Mammary epithelial cell (primary cell): Measurements from ENCODE around the gene CAP2.

Source experiments
- CTCF ChIP-seq, 2 donors: IDR thresholded peaks in 1 of 2; conservative IDR thresholded peaks in 1 of 2; 2 replicates each; pipeline ENCODE4 v1.5.1; 2011 to 2012; ENCODE audit warnings: inconsistent platforms in 2 of 2, low read length in 2 of 2, mild to moderate bottlenecking in 2 of 2, control low read depth in 1 of 2, low read depth in 1 of 2; ENCODE audit not compliant: insufficient read depth in 1 of 2; ENCODE audit errors: extremely low read depth in 1 of 2
- EZH2 ChIP-seq: IDR thresholded peaks from 2 replicates; pipeline ENCODE4 v1.6.1; 2012; ENCODE audit warnings: low read length, inconsistent platforms, borderline replicate concordance

DNA sequence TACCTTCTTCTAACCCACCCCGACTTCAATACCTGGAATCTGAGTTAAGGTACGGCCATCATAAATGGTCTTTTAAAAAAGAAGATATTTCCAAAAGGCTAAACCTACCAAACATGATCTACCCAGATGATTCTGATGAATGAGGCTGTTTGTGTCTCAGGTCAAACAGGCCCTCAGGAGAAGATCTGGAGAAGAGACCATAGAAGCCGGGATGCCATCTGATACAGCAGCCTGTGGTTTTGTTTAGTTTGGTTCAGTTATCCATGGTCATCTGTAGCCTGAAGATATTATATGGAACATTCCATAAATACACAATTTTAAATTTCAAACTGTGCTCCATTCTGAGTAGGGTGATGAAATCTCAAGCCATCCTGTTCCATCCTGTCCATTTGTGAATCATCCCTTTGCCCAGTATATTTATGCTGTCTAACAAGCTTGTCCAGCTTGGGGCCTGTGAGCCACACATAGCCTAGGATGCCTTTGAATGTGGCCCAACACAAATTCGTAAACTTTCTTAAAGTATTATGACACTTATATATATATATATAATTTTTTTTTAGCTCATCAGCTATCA lies 4.0 kb upstream of the CAP2 start:
- TF ChIP-seq CTCF (conservative IDR thresholded peaks at IDR 0.05 in 1 of 2, IDR thresholded peaks at IDR 0.05 in 1 of 2; ENCODE audit: extremely low read depth in 1 of 2, insufficient read depth in 1 of 2, low read depth in 1 of 2, low read length in 2 of 2) (no peak), EZH2 (no peak)
